HTERT RPE-1 (cell line): ENCODE measurements around the gene MMEL1.
"Not testable (repeated sequence)": the region's sequence is repeated elsewhere in the genome, so short reads cannot be mapped to it uniquely, and the experiment has no call there.

Experiments used
- in situ Hi-C: fragments of 300-500 bp; cut with MboI; formaldehyde crosslinking; loops from 4 replicates; pipeline ENCODE4 v1.14.3; 2020; ENCODE audit warnings: low sequenced_read_pairs

Gene MMEL1

GRCh38 chr1:2591581-2592261 is 41.1 kb downstream of the MMEL1 start:
- in situ Hi-C loops, result no loop called here

DNA sequence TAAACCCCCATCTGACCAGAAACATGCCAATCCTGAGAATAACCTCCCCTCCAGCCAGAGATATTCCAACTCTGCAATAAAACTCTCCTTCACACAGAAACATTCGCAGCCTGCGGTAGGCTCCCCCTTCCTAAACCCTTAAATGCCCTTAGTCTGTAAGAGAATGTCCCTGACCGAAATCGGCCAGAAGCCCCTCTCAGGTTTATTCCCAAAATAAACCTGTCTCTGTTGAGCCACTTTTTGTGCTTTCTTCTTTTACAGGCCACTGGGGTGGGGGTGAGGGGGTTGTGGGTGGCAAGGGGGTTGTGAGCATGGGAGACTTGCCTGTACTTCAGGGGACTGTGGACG is 41.6 kb downstream of the MMEL1 start:
- in situ Hi-C loops, result no loop called here

GRCh38 chr1:2590233-2591141 is 42.3 kb downstream of the MMEL1 start:
- in situ Hi-C loops, result no loop called here

- in situ Hi-C loops, result no loop called here
Measured at GRCh38 chr1:2589431-2590232, 43.2 kb downstream of the MMEL1 start.

DNA sequence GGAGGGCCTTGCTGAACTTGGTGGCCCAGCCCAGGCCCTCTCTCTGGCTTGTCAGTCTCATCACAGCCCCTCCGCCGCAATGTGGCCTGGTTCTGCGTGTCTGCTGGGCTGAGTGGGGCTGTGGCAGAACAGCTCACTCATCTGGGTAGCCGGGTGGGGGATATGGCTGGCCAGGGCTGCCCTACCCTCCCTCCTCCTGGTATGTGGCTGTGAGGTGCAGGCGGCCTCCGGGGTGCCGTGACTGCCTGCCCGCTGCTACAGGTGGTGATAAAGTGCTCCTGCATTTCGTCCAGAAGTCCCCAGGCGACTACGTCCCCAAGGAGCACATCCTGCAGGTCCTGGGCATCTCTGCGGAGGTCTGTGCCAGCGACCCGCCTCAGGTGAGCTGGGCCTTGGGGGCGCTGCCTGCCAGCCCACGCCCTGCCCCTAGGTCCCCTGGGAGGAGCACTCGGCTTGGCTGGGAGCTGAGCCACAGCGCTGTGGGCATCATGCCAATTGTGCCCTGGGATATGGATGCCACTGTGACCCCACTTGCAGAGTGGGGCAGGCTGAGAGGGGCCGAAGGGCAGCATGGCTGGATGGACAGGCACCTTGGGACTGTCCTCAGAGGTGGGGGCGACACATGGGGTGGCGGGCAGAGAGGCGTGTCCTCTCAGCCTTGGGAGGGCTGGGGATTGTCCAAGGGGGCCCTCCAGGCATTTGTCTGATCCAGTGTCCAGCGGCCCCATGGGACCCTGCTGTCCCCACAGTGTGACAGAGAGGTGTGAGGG is 44.0 kb downstream of the MMEL1 start:
- in situ Hi-C loops, result no loop called here

DNA sequence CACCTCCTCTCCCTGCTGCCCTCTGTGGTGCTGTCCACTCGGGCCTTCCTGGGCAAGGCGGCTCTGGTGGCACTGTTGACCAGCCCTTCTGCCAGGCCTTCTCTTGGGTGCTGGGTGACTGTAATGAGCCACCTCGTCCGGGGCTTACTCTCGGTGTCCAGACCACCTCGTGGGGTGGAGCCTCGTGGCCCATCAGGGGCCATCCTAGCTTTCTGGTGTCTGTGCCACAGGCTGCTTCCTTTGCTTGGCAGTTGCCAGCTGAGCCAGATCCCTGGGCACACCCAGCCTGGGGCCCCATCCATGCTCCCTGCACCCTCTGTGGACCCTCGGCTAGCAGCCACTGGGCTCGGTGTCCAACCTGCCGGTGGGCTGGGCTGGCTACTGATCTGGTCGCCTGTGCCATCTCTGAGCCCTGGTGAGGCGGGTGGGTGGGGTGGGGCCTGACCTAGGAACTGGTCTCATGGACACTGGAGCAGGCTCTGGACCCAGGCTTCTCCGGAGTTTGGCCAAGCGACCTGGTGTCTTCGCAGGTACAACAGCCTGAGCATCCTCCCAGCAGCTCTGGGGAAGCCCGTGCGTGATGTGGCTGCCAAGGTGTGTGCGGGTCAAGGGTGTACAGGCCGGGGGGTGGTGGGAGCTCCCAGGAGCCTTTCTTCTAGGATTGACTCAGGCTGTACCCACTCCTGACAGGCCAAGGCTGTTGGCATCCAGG is 44.8 kb downstream of the MMEL1 start:
- in situ Hi-C loops, result no loop called here

- in situ Hi-C loops, result no loop called here
Measured at GRCh38 chr1:2587071-2587859, 45.6 kb downstream of the MMEL1 start.

GRCh38 chr1:2586154-2587070 is 46.4 kb downstream of the MMEL1 start, which contains the start of gene PRXL2B:
TSS of gene PRXL2B (plus strand) at chr1:2586777. CDS start at chr1:2586886, 109 bp downstream.
- in situ Hi-C loops, result no loop called here

DNA sequence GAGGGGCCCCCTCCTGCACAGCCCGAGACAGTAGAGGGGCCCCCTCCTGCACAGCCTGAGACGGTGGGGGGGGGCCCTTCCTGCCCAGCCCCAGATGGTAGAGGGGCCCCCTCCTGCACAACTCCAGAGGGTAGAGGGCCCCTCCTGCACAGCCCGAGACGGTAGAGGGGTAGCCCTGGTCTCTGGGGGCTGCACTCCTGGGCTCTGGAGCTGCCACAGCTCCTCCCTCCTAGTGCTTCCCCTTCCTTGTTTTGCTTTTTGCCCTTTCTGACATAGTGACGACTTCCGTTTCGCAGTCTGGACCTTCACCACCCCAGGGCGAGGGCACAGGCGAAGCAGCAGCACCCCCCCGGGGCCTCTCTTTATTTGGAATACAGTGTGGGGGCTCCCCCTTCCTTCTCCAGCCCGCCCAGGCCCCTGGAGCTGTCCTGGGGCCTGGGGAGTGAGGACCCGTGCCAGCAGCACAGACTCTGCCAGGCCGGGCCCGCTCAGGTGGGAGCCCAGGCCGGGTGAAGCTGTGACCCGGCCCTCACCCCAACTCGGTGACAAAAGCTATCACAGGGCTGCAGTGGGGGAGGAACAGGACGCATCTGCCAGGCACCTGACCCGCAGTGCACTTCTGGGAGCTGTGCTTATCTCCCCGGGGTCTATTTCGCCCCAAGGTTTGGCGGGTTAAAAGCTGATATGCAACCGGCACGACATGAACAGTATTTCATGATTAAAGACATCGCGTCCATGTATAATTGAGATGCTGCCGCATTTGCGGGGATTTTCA is 47.3 kb downstream of the MMEL1 start:
- in situ Hi-C loops, result no loop called here

- in situ Hi-C loops, result no loop called here
Measured at GRCh38 chr1:2584686-2585317, 48.0 kb downstream of the MMEL1 start.

- in situ Hi-C loops, result no loop called here
Measured at GRCh38 chr1:2583871-2584351, 48.9 kb downstream of the MMEL1 start.

DNA sequence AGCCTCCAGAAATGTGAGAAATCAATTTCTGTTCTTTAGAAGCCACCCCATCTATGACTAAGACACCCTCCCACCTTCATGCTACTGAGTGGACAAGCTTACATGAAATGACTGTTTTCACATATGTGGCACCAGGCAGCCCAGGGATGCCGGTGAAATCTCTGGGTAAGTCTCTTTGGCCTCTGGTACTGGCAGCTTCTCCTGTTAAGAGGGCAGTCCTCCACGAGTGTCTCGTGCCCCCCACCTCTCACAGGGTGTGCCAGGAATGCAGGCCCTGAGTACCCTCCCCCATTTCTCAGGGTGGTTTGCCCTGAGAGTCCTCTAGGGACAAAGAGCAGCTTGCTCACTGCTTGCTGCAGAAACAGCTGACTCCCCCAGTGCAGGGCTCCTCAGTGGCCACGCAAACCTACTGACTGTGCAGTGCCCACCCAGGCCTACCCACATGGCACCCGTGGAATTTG is 49.5 kb downstream of the MMEL1 start:
- in situ Hi-C loops, result no loop called here

DNA sequence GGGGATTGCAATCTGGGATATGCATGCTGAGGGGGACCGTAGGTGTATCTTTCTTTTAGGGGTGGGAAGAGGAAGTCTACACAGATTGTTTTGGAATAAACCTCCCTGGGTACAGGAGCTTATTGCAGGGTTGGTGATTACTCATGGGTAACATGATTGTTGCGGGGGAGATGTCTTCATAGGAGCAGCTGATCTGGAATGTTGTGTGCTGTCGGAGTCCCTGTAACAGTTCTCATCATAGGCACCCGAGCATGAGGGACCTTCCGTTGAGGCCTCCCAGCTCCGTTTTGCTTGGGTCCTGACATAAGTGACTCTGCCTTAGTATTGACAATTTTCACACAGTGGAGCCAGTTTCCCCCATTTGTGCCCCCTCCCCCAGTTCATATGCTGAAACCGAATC is 50.4 kb downstream of the MMEL1 start:
- in situ Hi-C loops, result no loop called here

DNA sequence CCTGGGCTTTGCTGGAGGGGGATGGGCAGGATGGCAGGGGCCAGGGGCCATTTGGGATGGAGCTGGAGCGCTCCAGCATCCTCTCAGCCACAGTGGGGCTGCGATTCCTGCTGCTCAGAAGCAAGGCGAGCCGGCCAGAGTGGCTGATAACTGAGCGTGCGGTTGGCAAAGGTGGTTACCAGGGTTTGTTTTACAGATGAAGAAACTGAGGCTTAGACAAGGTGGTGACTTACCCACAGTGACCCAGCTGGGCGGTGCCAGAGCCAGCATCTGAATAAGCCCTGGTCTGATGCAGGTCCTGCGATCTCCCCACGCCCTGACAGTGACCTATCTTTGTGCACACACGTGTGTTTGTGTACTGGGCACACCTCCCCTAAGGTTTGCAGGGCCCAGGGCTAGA is 52.1 kb downstream of the MMEL1 start:
- in situ Hi-C loops, result no loop called here

DNA sequence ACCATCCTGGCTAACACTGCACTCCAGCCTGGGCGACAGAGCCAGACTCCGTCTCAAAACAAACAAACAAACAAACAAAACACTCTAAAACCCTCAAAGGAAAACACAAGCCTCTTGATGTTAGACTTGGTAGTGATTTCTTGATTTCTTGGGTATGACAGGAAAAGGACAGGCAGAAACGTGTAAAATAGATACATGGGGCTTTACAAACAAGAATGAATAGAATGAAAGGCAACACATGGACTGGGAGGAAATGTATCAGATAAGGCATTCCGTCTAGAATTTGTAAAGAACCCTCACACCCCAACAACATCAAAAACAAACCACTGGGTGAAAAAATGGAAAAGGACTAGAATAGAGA is 54.1 kb downstream of the MMEL1 start:
- in situ Hi-C loops, result no loop called here

DNA sequence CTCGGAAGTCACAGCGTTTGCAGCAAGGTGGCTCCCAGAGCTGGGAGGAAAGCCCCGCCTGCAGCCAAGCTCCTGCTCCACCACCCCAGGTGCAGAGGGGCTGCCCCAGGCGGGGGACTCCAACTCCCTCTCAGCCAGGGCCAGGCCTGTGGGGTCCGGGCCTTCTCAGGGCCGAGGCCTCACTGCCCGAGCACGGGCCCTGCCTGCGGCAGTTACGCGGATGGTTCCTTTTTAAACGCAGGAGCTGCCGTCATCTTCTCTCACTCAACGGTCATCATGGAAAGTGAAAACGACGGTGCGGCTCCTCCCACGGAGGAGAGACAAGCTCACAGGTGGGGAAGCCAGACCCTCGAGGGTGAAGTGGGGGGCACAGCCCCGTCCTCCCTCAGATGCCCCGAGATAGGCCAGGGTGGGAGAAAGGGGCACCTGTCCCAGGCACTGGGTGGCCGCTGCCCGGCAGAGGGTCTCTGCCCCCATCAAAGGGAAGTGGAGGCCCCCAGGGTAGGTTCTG is 55.2 kb downstream of the MMEL1 start:
- in situ Hi-C loops, result not testable (repeated sequence)
